Measurements from ENCODE around the gene RFT1. TPM values are rescaled to one million over a fixed set of nuclear protein-coding genes. Genes with fewer than 3 reads are reported as not detected.

RFT1 gene
- polyA plus RNA-seq, 3 donors: 8.2 to 34.9 (median 25.6) TPM

- H3K4me2 ChIP-seq (replicated peaks; ENCODE audit: extremely low read depth, low read length, poor library complexity, severe bottlenecking): peak overlapping the region; percentile 57
- peaks cover 61 to 68% of the 10 kb centered on the region in 2 donors for H3K4me1 ChIP-seq (ENCODE audit: control insufficient read depth in 1 of 2, insufficient read depth in 2 of 2, low read length in 2 of 2)
- peak overlapping the region in 4 of 7 donors; percentile 46 to 89 (median 78) for H3K27ac Mint-ChIP-seq
Measured at GRCh38 chr3:53179580-53179979, 49.3 kb upstream of the RFT1 start.

GRCh38 chr3:53178246-53178645 is 48.0 kb upstream of the RFT1 start:
- Mint-ChIP-seq H3K27me3 (ENCODE audit: low read depth in 3 of 3) (no peaks in the 10 kb centered on the region), H3K9me3 (peaks cover 0 to 3% (median 0%) of the 10 kb centered on the region in 7 donors), H3K36me3 (peaks cover 72 to 95% of the 10 kb centered on the region in 2 donors), H3K4me1 (peaks cover 69% of the 10 kb centered on the region), H3K4me3 (no peak overlapping the region), H3K27ac (peak overlapping the region in 3 of 7 donors; percentile 6 to 89 (median 35))
- peaks cover 74 to 81% of the 10 kb centered on the region in 2 donors for H3K4me1 ChIP-seq (ENCODE audit: control insufficient read depth in 1 of 2, insufficient read depth in 2 of 2, low read length in 2 of 2)
- TF ChIP-seq, protein P1, sequence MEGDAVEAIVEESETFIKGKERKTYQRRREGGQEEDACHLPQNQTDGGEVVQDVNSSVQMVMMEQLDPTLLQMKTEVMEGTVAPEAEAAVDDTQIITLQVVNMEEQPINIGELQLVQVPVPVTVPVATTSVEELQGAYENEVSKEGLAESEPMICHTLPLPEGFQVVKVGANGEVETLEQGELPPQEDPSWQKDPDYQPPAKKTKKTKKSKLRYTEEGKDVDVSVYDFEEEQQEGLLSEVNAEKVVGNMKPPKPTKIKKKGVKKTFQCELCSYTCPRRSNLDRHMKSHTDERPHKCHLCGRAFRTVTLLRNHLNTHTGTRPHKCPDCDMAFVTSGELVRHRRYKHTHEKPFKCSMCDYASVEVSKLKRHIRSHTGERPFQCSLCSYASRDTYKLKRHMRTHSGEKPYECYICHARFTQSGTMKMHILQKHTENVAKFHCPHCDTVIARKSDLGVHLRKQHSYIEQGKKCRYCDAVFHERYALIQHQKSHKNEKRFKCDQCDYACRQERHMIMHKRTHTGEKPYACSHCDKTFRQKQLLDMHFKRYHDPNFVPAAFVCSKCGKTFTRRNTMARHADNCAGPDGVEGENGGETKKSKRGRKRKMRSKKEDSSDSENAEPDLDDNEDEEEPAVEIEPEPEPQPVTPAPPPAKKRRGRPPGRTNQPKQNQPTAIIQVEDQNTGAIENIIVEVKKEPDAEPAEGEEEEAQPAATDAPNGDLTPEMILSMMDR (IDR thresholded peaks at IDR 0.05): no peak
- no peak overlapping the region for H3K4me2 ChIP-seq (replicated peaks; ENCODE audit: extremely low read depth, low read length, poor library complexity, severe bottlenecking)
- H2AFZ ChIP-seq (ENCODE audit: insufficient read depth, low read depth, low read length, poor library complexity, severe bottlenecking): no peak overlapping the region
- H3K27ac ChIP-seq (ENCODE audit: low read depth in 1 of 2, low read length in 2 of 2): peak overlapping the region; percentile 16 to 65
- H3K79me2 ChIP-seq (ENCODE audit: insufficient read depth, low read length): peaks cover 100% of the 10 kb centered on the region
- no peak overlapping the region for H3K9ac ChIP-seq (ENCODE audit: insufficient read depth, low read length, poor library complexity, severe bottlenecking)
- intact Hi-C loops (cut with micrococcal nuclease): no loop called here
- no peak overlapping the region for H3K4me3 ChIP-seq (replicated peaks in 1 of 3; ENCODE audit: low read depth in 2 of 3, low read length in 3 of 3)
- H3K36me3 ChIP-seq (replicated peaks in 1 of 2; ENCODE audit: control insufficient read depth in 1 of 2, insufficient read depth in 2 of 2, low read length in 2 of 2): peaks cover 85 to 97% of the 10 kb centered on the region in 2 donors
- no peak for DNase-seq
- 94% methylated on average over 15 of the region's 15 CpGs for WGBS (ENCODE audit: insufficient coverage)
- H3K27me3 ChIP-seq (ENCODE audit: control insufficient read depth in 2 of 2, insufficient read depth in 2 of 2, low read length in 2 of 2): no peaks in the 10 kb centered on the region
- peaks cover 100% of the 10 kb centered on the region for H4K20me1 ChIP-seq (ENCODE audit: insufficient read depth, low read length)
- no peaks in the 10 kb centered on the region for H3K9me3 ChIP-seq (replicated peaks in 1 of 2; ENCODE audit: control insufficient read depth in 1 of 2, insufficient read depth in 1 of 2, low read length in 2 of 2)

More at GRCh38 chr3:53179580-53179979, 49.3 kb upstream of the RFT1 start:
- Histone ChIP-seq H3K9ac (ENCODE audit: insufficient read depth, low read length, poor library complexity, severe bottlenecking) (no peak overlapping the region), H3K27ac (ENCODE audit: low read depth in 1 of 2, low read length in 2 of 2) (peak overlapping the region; percentile 29 to 65), H3K9me3 (replicated peaks in 1 of 2; ENCODE audit: control insufficient read depth in 1 of 2, insufficient read depth in 1 of 2, low read length in 2 of 2) (no peaks in the 10 kb centered on the region), H3K79me2 (ENCODE audit: insufficient read depth, low read length) (peaks cover 94% of the 10 kb centered on the region), H2AFZ (ENCODE audit: insufficient read depth, low read depth, low read length, poor library complexity, severe bottlenecking) (no peak overlapping the region), H3K4me3 (replicated peaks in 1 of 3; ENCODE audit: low read depth in 2 of 3, low read length in 3 of 3) (peak overlapping the region in 1 of 3 experiments; percentile 57), H3K27me3 (ENCODE audit: control insufficient read depth in 2 of 2, insufficient read depth in 2 of 2, low read length in 2 of 2) (no peaks in the 10 kb centered on the region), H4K20me1 (ENCODE audit: insufficient read depth, low read length) (peaks cover 98% of the 10 kb centered on the region), H3K36me3 (replicated peaks in 1 of 2; ENCODE audit: control insufficient read depth in 1 of 2, insufficient read depth in 2 of 2, low read length in 2 of 2) (peaks cover 86 to 97% of the 10 kb centered on the region in 2 donors)
- peaks cover 0 to 3% (median 0%) of the 10 kb centered on the region in 7 donors for H3K9me3 Mint-ChIP-seq
- intact Hi-C loops (cut with micrococcal nuclease): no loop called here
- no peak for DNase-seq
- 98% methylated on average over 15 of the region's 20 CpGs for WGBS (ENCODE audit: insufficient coverage)
- peaks cover 74 to 96% of the 10 kb centered on the region in 2 donors for H3K36me3 Mint-ChIP-seq
- H3K4me3 Mint-ChIP-seq: peak overlapping the region in 1 of 2 donors; percentile 35
- peaks cover 55% of the 10 kb centered on the region for H3K4me1 Mint-ChIP-seq
- H3K27me3 Mint-ChIP-seq (ENCODE audit: low read depth in 3 of 3): no peaks in the 10 kb centered on the region
- TF ChIP-seq, protein P1 (IDR thresholded peaks at IDR 0.05): no peak

All from CD14-positive monocyte (primary cell).